Transverse colon (tissue), 4 donors: Measurements from ENCODE around the gene EMILIN2. TPM values are rescaled to one million over a fixed set of nuclear protein-coding genes. Genes with fewer than 3 reads are reported as not detected.

Source experiments
- DNase-seq: peaks from one replicate; pipeline ENCODE4 v3.0.0-alpha.2; 2019
- H3K27ac ChIP-seq, 4 donors: fragments of 200-600 bp; sonication (generic); 2 replicates each; pipeline ENCODE4 v1.5.1; 2016 to 2018; ENCODE audit warnings: inconsistent platforms in 4 of 4
- H3K27me3 ChIP-seq: fragments of 200-600 bp; sonication (generic); 2 replicates; pipeline ENCODE4 v1.5.1; 2017; ENCODE audit warnings: inconsistent platforms
- H3K36me3 ChIP-seq, 4 donors: fragments of 200-600 bp; sonication (generic); 2 replicates each; pipeline ENCODE4 v1.5.1; 2017 to 2019; ENCODE audit warnings: inconsistent platforms in 4 of 4
- H3K4me1 ChIP-seq, 4 donors: fragments of 200-600 bp; sonication (generic); 2 replicates each; pipeline ENCODE4 v1.5.1; 2017 to 2020; ENCODE audit warnings: inconsistent platforms in 4 of 4
- H3K4me3 ChIP-seq, 4 donors: fragments of 200-600 bp; sonication (generic); 1 replicate in 1 of 4; 2 replicates in 3 of 4; pipeline versions ENCODE4 v1.5.1 to v1.6.1; 2017 to 2019; ENCODE audit warnings: inconsistent platforms in 4 of 4
- H3K9me3 ChIP-seq, 2 donors: fragments of 200-600 bp; sonication (generic); 2 replicates each; pipeline ENCODE4 v1.5.1; 2017 to 2019; ENCODE audit warnings: inconsistent platforms in 2 of 2
- EP300 ChIP-seq: sonication (generic); formaldehyde crosslinking; IDR thresholded peaks from one replicate; pipeline ENCODE4 v1.6.1; 2017; ENCODE audit warnings: antibody characterized with exemption, low read depth
- POLR2A ChIP-seq: fragments of 450-650 bp; IDR thresholded peaks from one replicate; pipeline ENCODE4 v1.6.1; 2016; ENCODE audit warnings: antibody characterized with exemption, mild to moderate bottlenecking, moderate library complexity
- POLR2AphosphoS5 ChIP-seq, 3 donors: sonication (generic); formaldehyde crosslinking; IDR thresholded peaks; one replicate each; pipeline ENCODE4 v1.6.1; 2016; ENCODE audit warnings: antibody characterized with exemption in 3 of 3
- WGBS, 2 donors: methylation state at CpG; one replicate each; pipeline ENCODE4 v1.1.5; 2018; ENCODE audit warnings: low coverage in 1 of 2; 5-methylcytosine and 5-hydroxymethylcytosine counted together
- in situ Hi-C, 4 donors: fragments of 200-750 bp; cut with MboI; loops; one replicate each; pipeline versions ENCODE4 v1.15.0 to v1.15.1; 2017; ENCODE audit warnings: low sequenced_read_pairs in 3 of 4, low pct_ligation_motif_present in 1 of 4, low pct_unique_long_range_greater_than_20kb in 1 of 4
- intact Hi-C: fragments of 100-400 bp; cut with DNase I; formaldehyde crosslinking; loops from one replicate; pipeline ENCODE4 v1.15.1; 2023; ENCODE audit warnings: low total_unique reads
- total RNA-seq, 4 donors: library from RNA; depleted of rRNA; stranded (reverse); fragments of >200 nt; gene quantifications; one replicate each; pipeline ENCODE4 v1.1.0, GENCODE V29; 2016
- TF ChIP-seq, protein P1 (sequence below), 5 experiments: fragments of 200-600 bp in 3 of 5; fragments of 450-650 bp in 2 of 5; sonication (generic) in 3 of 5; IDR thresholded peaks; 1 replicate in 2 of 5; 2 replicates in 3 of 5; pipeline ENCODE4 v1.5.1; 2016 to 2017; ENCODE audit warnings: antibody characterized with exemption in 5 of 5, inconsistent platforms in 3 of 5, mild to moderate bottlenecking in 2 of 5, moderate library complexity in 1 of 5

Gene EMILIN2
- total RNA-seq, 4 donors from 2014 or later = 12.0 to 145 (median 56.5) TPM

DNA sequence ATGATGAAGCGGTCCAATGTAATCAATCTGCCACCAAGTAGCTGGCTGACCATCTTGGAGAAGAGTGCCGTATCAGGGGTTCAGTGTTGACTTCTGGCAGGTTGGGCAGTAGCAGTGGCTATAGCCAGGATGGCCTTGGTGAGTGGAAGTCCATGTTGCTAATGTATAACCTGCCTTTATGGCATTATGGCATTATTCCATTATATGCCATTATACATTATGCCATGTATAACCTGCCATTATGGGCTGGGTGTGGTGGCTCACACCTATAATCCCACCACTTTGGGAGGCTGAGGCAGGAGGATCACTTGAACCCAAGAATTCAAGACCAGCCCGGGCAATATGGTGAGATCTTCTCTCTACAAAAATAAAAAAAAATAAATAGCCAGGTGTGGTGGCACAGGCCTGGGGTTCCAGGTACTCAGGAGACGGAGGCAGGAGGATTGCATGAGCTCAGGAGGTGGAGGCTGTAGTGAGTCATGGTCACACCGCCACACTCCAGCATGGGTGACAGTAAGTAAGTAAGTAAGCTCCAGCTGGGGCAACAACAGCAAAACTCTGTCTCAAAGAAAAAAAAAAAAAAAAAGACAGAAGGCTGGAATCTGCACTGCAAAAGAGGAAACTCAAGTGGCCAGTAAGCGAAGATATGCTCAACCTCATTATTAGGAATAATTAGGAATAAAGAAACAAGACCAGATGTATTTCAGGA, 24.4 kb upstream of the EMILIN2 start:
- intact Hi-C loops = no loop called here
- TF ChIP-seq POLR2AphosphoS5 (IDR thresholded peaks at IDR 0.05) (no peak), EP300 (no peak), POLR2A (no peak)
- TF ChIP-seq, protein P1, sequence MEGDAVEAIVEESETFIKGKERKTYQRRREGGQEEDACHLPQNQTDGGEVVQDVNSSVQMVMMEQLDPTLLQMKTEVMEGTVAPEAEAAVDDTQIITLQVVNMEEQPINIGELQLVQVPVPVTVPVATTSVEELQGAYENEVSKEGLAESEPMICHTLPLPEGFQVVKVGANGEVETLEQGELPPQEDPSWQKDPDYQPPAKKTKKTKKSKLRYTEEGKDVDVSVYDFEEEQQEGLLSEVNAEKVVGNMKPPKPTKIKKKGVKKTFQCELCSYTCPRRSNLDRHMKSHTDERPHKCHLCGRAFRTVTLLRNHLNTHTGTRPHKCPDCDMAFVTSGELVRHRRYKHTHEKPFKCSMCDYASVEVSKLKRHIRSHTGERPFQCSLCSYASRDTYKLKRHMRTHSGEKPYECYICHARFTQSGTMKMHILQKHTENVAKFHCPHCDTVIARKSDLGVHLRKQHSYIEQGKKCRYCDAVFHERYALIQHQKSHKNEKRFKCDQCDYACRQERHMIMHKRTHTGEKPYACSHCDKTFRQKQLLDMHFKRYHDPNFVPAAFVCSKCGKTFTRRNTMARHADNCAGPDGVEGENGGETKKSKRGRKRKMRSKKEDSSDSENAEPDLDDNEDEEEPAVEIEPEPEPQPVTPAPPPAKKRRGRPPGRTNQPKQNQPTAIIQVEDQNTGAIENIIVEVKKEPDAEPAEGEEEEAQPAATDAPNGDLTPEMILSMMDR (IDR thresholded peaks at IDR 0.05) = no peak
- H3K9me3 ChIP-seq = no peaks in the 10 kb centered on the region
- in situ Hi-C loops = no loop called here
- no peaks in the 10 kb centered on the region for H3K36me3 ChIP-seq
- no peak for DNase-seq
- H3K4me3 ChIP-seq = no peak overlapping the region
- no peaks in the 10 kb centered on the region for H3K27me3 ChIP-seq
- 80 to 89% methylated on average over 3 to 6 of the region's 6 CpGs for WGBS, 2 donors
- no peak overlapping the region for H3K27ac ChIP-seq
- no peaks in the 10 kb centered on the region for H3K4me1 ChIP-seq

DNA sequence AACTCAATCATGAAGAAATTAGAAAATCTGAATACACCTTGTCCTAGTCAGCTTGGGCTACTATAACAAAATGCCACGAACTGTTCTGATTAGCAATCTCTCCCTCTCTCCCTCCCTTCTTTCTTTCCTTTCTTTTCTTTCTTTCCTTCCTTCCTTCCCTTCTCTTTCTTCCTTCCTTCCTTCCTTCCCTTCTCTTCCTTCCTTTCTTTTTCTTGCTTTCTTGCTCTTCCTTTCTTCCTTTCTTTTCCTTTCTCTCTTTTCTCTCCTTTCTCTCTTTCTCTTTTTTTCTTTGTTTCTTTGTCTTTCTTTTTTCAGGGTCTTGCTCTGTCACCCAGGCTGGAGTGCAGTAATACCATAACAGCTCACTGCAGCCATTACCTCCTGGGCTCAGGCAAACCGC, 23.6 kb upstream of the EMILIN2 start:
- intact Hi-C loops = no loop called here
- Histone ChIP-seq H3K27me3 (no peaks in the 10 kb centered on the region), H3K27ac (no peak overlapping the region), H3K4me1 (no peaks in the 10 kb centered on the region), H3K4me3 (no peak overlapping the region), H3K9me3 (no peaks in the 10 kb centered on the region), H3K36me3 (no peaks in the 10 kb centered on the region)
- no peak for DNase-seq
- in situ Hi-C loops = no loop called here
- TF ChIP-seq POLR2A (no peak), EP300 (no peak), POLR2AphosphoS5 (IDR thresholded peaks at IDR 0.05) (no peak)
- TF ChIP-seq, protein P1 (IDR thresholded peaks at IDR 0.05) = no peak
- 60 to 88% methylated on average over 1 to 2 of the region's 2 CpGs for WGBS, 2 donors

DNA sequence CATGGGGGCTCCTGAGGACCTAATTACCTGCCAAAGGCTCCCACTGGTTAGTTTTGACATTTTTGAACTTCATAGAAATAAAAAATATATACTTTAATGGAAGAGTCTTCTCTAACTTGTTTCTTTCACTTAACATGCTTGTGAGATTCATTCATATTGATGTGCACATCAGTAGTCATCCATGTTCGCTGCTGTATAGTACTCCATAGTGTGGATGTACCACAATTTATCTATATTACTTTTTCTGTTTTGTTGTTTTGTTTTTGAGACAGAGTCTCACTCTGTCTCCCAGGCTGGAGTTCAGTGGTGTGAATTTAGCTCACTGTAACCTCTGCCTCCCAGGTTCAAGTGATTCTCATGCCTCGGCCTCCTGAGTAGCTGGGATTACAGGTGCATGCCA, 22.8 kb upstream of the EMILIN2 start:
- Histone ChIP-seq H3K4me3 (no peak overlapping the region), H3K36me3 (no peaks in the 10 kb centered on the region), H3K9me3 (no peaks in the 10 kb centered on the region), H3K4me1 (no peaks in the 10 kb centered on the region), H3K27ac (no peak overlapping the region), H3K27me3 (no peaks in the 10 kb centered on the region)
- intact Hi-C loops = no loop called here
- no peak for DNase-seq
- TF ChIP-seq POLR2A = no peak
- no peak for TF ChIP-seq EP300
- no peak for TF ChIP-seq POLR2AphosphoS5 (IDR thresholded peaks at IDR 0.05)
- TF ChIP-seq, protein P1 (IDR thresholded peaks at IDR 0.05) = no peak
- in situ Hi-C loops = no loop called here
- 93 to 95% methylated on average over 2 of the region's 2 CpGs for WGBS, 2 donors

DNA sequence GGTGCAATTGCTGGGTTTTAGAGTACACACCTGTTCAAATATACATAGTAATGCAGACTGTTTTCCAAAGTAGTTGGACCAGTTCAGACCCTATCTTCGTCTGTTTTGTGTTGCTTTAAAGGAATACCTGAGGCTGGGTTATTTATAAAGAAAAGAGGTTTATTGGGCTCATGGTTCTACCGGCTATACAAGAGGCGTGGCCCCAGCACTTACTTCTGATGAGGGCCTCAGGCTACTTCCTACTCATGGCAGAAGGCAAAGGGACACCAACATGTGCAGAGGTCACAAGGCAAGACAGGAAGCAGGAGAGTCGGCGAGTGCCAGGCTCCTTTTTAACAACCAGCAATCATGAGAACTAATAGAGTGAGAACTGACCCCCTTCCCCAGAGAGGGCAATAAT, 21.9 kb upstream of the EMILIN2 start:
- WGBS, 2 donors = 58 to 78% methylated on average over 3 to 5 of the region's 5 CpGs
- in situ Hi-C loops = no loop called here

More for the DNA sequence above, 21.9 kb upstream of the EMILIN2 start:
- Histone ChIP-seq H3K4me3 (no peak overlapping the region), H3K9me3 (no peaks in the 10 kb centered on the region), H3K4me1 (no peaks in the 10 kb centered on the region), H3K27ac (no peak overlapping the region), H3K36me3 (no peaks in the 10 kb centered on the region), H3K27me3 (no peaks in the 10 kb centered on the region)
- intact Hi-C loops = no loop called here
- DNase-seq = no peak
- TF ChIP-seq, protein P1 (IDR thresholded peaks at IDR 0.05) = no peak
- TF ChIP-seq POLR2A (no peak), EP300 (no peak), POLR2AphosphoS5 (IDR thresholded peaks at IDR 0.05) (no peak)
